ENCODE results near the gene MRAP. TPM values are rescaled to one million over a fixed set of nuclear protein-coding genes. Genes with fewer than 3 reads are reported as not detected.
"Not testable (repeated sequence)": the region's sequence is repeated elsewhere in the genome, so short reads cannot be mapped to it uniquely, and the experiment has no call there.

The MRAP gene
- total RNA-seq, 2 donors from 2014 or later, result not detected

DNA sequence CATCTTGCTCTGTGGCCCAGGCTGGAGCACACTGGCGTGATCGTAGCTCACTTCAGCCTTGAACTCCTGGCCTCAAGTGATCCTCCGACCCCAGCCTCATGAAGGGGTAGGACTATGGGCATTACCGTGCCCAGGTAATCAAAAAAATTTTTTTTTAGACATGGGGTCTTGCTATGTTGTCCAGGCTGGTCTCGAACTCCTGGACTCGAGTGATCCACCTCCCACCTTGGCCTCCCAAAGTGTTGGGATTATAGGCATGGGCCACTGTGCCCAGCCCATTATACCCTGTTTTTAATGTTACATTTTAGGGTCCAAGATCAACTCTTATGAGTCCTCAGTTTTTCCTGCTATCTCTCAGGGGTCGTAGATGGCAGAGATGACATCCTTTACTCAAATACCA is 6.3 kb downstream of the MRAP start:
- peaks cover 0 to 5% of the 10 kb centered on the region in 2 donors for H3K36me3 Mint-ChIP-seq (ENCODE audit: insufficient read depth in 2 of 2)
- ATAC-seq (replicated peaks in 1 of 2), result no peak
- H3K4me1 Mint-ChIP-seq (ENCODE audit: low read depth), result no peaks in the 10 kb centered on the region
- no peak overlapping the region for H3K27ac Mint-ChIP-seq
- H3K4me3 Mint-ChIP-seq, result no peak overlapping the region
- no peaks in the 10 kb centered on the region for H3K9me3 Mint-ChIP-seq
- no peaks in the 10 kb centered on the region for H3K27me3 Mint-ChIP-seq (ENCODE audit: low read depth)
- no peak for DNase-seq

DNA sequence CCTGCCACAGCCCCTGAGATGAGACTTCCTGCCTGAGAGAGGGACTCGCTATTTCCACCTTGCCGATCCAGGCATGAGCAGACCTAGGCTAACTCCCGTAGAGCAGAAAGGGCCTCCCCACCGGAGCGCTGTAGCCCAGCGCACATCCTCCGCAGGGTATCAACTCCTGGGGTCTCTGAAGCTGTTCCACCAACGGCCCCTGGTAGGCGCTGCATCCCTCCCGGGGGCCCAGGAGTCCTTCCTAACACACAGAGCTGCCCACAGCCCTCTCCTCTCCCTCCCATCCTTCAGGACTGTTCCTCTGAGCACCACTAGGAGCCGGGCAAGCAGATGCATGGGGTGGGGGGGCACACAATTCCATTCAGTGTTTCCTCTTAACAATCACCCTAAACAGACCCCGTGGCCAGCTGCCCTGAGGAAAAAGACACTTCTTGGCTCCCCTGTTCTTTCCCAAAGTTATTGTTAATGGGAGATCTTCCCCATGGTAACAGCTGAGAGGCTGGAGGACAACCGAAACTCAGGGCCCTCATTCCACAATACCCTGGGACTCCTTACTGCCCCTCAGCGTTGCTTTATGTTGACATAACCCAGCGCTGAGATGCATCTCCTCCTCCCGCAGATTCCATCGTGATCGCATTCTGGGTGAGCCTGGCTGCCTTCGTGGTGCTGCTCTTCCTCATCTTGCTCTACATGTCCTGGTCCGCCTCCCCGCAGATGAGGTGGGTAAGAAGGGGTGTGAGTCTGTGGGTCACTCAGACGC is 7.5 kb downstream of the MRAP start:
- H3K4me1 Mint-ChIP-seq (ENCODE audit: low read depth), result peaks cover 5% of the 10 kb centered on the region
- peak overlapping the region; percentile 33 for H3K27ac Mint-ChIP-seq
- no peaks in the 10 kb centered on the region for H3K9me3 Mint-ChIP-seq
- DNase-seq, result no peak
- ATAC-seq (replicated peaks in 1 of 2), result no peak
- H3K27me3 Mint-ChIP-seq (ENCODE audit: low read depth), result no peaks in the 10 kb centered on the region
- peaks cover 0 to 4% of the 10 kb centered on the region in 2 donors for H3K36me3 Mint-ChIP-seq (ENCODE audit: insufficient read depth in 2 of 2)
- H3K4me3 Mint-ChIP-seq, result no peak overlapping the region

DNA sequence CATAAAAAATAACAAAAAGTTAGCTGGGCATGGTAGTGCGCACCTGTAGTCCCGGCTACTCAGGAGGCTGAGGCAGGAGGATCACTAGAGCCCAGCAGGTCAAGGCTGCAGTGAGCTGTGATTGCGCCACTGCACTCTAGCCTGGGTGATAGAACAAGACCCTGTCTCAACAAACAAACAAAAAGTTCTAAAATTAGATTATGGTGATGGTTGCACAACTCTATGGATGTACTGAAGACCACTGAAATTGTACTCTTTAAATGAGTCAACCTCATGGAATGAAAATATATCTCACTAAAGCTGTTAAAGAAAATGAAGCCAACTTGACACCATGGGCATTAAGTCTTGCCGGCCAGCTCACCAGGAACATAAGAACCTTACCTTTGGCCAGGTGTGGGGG is 9.1 kb downstream of the MRAP start:
- DNase-seq, result no peak
- Mint-ChIP-seq H3K27me3 (ENCODE audit: low read depth) (no peaks in the 10 kb centered on the region), H3K4me1 (ENCODE audit: low read depth) (peaks cover 11% of the 10 kb centered on the region), H3K36me3 (ENCODE audit: insufficient read depth in 2 of 2) (peaks cover 0 to 4% of the 10 kb centered on the region in 2 donors), H3K9me3 (no peaks in the 10 kb centered on the region), H3K27ac (no peak overlapping the region), H3K4me3 (no peak overlapping the region)
- ATAC-seq (replicated peaks in 1 of 2), result no peak

DNA sequence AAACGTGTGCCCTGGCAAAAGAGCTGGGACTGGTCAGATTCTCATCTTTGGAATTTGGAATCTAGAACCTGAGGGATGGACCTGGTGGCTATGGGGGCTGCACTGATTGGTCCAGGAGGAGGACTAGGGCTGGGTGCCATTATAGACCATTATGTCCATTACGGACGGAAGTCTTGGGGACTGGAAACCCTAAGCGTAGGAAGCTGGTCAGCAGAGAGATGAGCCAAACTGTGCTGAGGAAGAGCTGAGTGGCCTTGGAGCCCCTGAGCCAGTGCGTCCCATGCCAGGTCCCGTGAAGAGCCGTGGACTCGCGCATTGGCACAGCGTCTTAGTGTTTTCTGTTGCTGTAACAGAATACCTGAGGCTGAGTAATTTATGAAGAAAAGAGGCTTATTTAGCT is 10.0 kb downstream of the MRAP start:
- peaks cover 11% of the 10 kb centered on the region for H3K4me1 Mint-ChIP-seq (ENCODE audit: low read depth)
- H3K27ac Mint-ChIP-seq, result no peak overlapping the region
- ATAC-seq (replicated peaks in 1 of 2), result no peak
- no peaks in the 10 kb centered on the region for H3K9me3 Mint-ChIP-seq
- no peak overlapping the region for H3K4me3 Mint-ChIP-seq
- no peaks in the 10 kb centered on the region for H3K27me3 Mint-ChIP-seq (ENCODE audit: low read depth)
- H3K36me3 Mint-ChIP-seq (ENCODE audit: insufficient read depth in 2 of 2), result peaks cover 2 to 4% of the 10 kb centered on the region in 2 donors
- DNase-seq, result no peak

DNA sequence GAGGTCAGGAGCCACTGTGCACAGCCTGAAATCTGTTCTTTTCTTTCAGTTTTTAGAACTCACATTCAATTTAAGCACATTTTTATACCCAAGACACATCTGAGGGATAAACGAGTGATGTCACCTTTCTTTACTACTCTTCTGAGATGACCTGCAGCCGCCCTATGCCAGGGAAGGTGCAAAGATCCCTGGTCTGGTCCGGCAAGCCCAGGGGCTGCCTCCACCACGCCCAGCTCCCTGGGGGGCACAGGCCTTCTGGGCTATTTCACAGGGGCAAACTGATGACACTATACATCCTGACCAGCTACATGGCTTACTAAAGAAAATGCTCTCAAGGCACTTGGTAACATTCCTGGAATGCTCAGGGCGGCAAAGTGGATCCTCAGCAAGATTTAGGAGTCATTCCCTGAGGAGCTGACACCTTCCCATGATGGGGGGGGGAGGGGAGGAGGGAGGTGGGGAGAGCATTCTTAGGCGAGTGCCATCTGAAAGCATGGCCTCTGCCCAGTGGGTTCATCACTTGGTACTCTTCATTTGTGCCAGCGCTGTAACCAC is 11.3 kb downstream of the MRAP start:
- no peaks in the 10 kb centered on the region for H3K9me3 Mint-ChIP-seq
- peaks cover 11% of the 10 kb centered on the region for H3K4me1 Mint-ChIP-seq (ENCODE audit: low read depth)
- DNase-seq (no peak), ATAC-seq (replicated peaks in 1 of 2) (no peak)
- H3K36me3 Mint-ChIP-seq (ENCODE audit: insufficient read depth in 2 of 2), result peaks cover 2 to 4% of the 10 kb centered on the region in 2 donors
- H3K27me3 Mint-ChIP-seq (ENCODE audit: low read depth), result no peaks in the 10 kb centered on the region
- H3K27ac Mint-ChIP-seq, result no peak overlapping the region
- H3K4me3 Mint-ChIP-seq, result no peak overlapping the region

DNA sequence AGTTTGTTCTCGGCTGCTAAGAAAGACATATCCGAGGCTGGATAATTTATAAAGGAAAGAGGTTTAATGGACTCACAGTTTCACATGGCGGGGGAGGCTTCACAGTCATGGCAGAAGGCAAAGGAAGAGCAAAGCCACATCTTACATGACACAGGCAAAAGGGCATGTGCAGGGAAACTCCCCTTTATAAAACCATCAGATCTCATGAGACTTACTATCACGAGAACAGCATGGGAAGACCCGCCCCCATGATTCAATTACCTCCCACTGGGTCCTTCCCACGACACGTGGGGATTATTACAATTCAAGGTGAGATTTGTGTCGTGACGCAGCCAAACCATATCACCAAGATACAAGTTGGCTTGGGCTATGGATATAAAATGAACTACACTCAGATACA is 12.3 kb downstream of the MRAP start:
- not testable (repeated sequence) for H3K27ac Mint-ChIP-seq; DNase-seq; H3K9me3 Mint-ChIP-seq; H3K36me3 Mint-ChIP-seq (ENCODE audit: insufficient read depth in 2 of 2); H3K4me3 Mint-ChIP-seq; ATAC-seq (replicated peaks in 1 of 2); H3K27me3 Mint-ChIP-seq (ENCODE audit: low read depth)
- peaks cover 11% of the 10 kb centered on the region for H3K4me1 Mint-ChIP-seq (ENCODE audit: low read depth)

DNA sequence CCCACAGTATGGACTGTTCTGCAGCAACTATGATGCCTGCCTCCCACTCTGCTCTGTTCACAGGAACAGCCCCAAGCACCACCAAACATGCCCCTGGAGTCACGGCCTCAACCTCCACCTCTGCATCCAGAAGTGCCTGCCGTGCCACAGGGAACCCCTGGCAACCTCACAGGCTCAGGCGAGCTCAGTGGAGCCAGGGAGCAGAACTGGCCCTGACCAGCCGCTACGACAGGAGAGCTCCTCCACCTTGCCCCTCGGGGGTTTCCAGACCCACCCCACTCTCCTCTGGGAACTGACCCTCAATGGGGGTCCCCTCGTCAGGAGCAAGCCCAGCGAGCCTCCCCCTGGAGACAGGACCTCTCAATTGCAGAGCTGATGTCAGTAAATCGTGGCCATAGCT is 13.0 kb downstream of the MRAP start:
- Mint-ChIP-seq H3K27me3 (ENCODE audit: low read depth) (no peaks in the 10 kb centered on the region), H3K4me3 (no peak overlapping the region), H3K4me1 (ENCODE audit: low read depth) (peaks cover 11% of the 10 kb centered on the region), H3K27ac (no peak overlapping the region), H3K36me3 (ENCODE audit: insufficient read depth in 2 of 2) (peaks cover 2 to 4% of the 10 kb centered on the region in 2 donors), H3K9me3 (no peaks in the 10 kb centered on the region)
- no peak for DNase-seq
- no peak for ATAC-seq (replicated peaks in 1 of 2)

DNA sequence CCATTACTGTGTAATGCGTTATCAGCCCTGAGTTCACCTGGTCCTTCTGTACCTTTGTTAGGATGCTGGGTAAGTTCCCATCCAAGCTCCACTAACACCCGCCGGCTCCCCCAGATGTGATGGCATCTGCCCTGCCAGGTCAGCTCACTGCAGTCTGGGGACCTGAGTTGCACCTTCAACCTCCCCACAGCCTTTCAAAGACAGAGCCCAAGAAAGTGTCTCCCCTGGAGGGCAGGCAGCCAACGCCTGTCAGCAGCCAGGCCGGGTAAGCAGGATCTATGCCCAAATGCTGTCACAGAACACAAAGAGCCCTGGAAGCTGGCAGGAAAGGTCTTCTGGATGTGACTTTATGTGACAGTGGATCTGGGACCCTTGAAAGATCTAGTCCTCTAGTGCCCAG is 13.7 kb downstream of the MRAP start:
- H3K36me3 Mint-ChIP-seq (ENCODE audit: insufficient read depth in 2 of 2), result peaks cover 2 to 4% of the 10 kb centered on the region in 2 donors
- DNase-seq (no peak), ATAC-seq (replicated peaks in 1 of 2) (no peak)
- no peaks in the 10 kb centered on the region for H3K27me3 Mint-ChIP-seq (ENCODE audit: low read depth)
- H3K27ac Mint-ChIP-seq, result no peak overlapping the region
- H3K9me3 Mint-ChIP-seq, result no peaks in the 10 kb centered on the region
- H3K4me1 Mint-ChIP-seq (ENCODE audit: low read depth), result peaks cover 11% of the 10 kb centered on the region
- no peak overlapping the region for H3K4me3 Mint-ChIP-seq

DNA sequence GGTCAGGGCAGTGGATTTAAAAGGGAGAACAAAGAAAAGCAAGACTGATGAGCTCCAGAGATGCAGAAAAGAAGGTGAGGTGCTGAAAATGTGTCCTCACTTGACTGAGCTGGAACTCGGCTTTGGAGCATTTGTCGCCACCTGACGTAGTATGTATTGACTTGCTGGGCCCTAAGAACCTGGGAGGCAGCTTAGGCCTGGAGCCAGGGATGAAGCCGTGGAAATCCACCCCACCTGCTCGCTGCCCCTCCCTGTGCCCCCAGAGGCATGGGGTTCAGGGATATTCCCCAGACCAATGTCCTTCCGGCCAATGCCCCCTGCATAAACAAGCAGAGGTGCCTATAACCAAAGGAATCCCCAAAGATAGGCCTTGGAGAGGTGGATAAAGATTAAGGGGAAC is 14.3 kb downstream of the MRAP start:
- peaks cover 11% of the 10 kb centered on the region for H3K4me1 Mint-ChIP-seq (ENCODE audit: low read depth)
- DNase-seq, result no peak
- H3K4me3 Mint-ChIP-seq, result no peak overlapping the region
- no peaks in the 10 kb centered on the region for H3K9me3 Mint-ChIP-seq
- no peak overlapping the region for H3K27ac Mint-ChIP-seq
- no peaks in the 10 kb centered on the region for H3K27me3 Mint-ChIP-seq (ENCODE audit: low read depth)
- peaks cover 2 to 4% of the 10 kb centered on the region in 2 donors for H3K36me3 Mint-ChIP-seq (ENCODE audit: insufficient read depth in 2 of 2)
- ATAC-seq (replicated peaks in 1 of 2), result no peak

DNA sequence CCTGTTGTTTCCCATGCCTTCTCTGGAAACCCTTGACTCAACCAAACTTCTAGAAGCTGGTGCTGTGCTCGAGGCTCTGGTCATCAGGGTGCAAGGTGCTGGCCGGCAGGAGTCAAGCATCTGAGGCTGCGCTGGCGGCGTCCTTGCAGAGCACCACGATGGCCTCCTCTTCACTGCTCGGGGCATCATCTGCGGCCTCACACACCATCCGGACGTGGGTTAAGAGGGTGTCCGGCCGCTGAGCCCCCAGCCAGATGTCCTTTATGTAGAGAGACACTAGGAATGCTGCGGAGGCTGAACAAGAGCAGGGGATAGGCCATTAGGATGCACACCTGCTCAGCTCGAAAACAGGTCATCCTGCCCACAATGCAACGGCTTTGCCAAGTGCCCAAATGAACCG is 16.2 kb downstream of the MRAP start:
- Mint-ChIP-seq H3K4me3 (no peak overlapping the region), H3K9me3 (no peaks in the 10 kb centered on the region), H3K36me3 (ENCODE audit: insufficient read depth in 2 of 2) (peaks cover 2 to 4% of the 10 kb centered on the region in 2 donors), H3K27me3 (ENCODE audit: low read depth) (no peaks in the 10 kb centered on the region), H3K27ac (no peak overlapping the region), H3K4me1 (ENCODE audit: low read depth) (peaks cover 11% of the 10 kb centered on the region)
- DNase-seq (no peak), ATAC-seq (replicated peaks in 1 of 2) (no peak)

DNA sequence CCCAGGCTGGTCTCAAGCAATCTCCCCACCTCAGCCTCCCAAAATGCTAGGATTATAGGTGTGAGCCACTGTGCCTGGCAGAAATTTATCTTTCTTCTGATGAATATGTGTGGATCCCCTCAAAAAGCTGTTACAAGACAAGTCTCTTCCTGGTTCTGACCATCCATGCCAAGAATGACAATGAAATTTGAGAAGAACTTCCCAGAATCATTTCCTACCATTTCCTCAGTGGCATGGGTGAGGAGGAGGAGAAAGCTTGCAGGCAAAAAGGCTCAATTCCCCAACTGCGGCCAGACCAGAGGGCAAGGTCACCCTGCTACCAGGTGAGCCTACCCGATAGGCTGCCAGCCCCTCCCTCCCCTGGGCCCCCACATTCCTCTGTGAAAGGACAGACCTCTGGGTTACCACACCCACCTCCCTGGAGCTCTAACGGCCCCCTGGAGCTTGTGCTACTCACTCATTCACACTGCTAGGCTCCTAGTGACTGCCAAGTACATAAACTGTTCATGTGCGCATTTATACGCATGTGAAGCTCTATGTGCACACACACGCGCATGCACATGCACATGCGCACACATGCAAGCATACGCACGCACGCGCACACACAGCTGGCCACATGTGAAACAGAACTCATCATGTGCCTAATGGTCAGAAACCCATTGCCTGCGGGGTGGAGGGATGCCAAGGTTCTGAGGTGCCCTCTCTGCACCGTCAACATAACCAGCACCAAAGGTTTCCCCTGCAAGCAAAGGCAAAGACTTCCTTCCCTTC is 17.0 kb downstream of the MRAP start:
- DNase-seq, result no peak
- Mint-ChIP-seq H3K27ac (no peak overlapping the region), H3K4me3 (no peak overlapping the region), H3K9me3 (no peaks in the 10 kb centered on the region), H3K4me1 (ENCODE audit: low read depth) (peaks cover 10% of the 10 kb centered on the region), H3K27me3 (ENCODE audit: low read depth) (no peaks in the 10 kb centered on the region), H3K36me3 (ENCODE audit: insufficient read depth in 2 of 2) (peaks cover 6% of the 10 kb centered on the region in 2 donors)
- ATAC-seq (replicated peaks in 1 of 2), result no peak

DNA sequence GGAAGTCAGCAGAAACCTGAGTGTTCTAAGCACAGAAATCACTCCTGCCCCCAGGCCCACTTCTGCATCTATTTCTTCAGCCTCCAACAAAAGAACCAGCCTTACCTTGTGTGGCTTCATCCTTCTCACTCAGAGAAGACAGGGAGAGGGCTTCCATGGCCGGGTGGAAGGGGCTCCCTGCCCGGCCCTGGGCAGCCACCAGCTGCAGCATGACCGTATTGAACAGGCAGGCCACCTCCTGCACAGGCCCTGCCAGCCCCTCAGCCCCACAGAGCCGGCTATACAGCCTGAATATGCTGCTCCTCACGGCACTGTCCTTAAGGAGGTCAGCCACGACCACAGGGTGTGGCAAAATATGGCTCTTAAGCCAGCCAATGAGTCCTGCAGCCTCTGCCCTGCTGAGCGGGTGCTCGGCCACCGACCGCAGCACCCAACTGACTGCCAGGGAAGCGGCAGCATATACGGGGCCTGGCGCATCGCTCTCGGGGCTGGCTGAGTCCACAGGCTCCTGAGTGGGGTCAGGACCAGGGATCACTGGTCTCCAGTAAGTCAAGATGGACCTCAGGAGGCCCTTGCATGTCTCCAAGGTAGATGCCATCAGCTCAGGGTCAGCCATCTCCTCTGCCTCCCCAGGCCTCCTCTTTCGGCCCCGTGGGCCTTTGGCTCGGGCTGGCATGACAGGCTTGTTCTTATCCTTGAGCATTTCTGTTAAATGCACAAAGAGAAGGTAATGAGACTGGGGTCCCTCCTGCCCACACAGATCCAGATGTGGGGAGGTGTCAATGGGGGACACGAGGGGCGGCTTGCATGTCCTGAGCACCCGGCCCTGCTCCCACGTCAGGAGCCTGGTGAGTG is 17.9 kb downstream of the MRAP start:
- peaks cover 3% of the 10 kb centered on the region for H3K4me1 Mint-ChIP-seq (ENCODE audit: low read depth)
- no peaks in the 10 kb centered on the region for H3K9me3 Mint-ChIP-seq
- no peak overlapping the region for H3K27ac Mint-ChIP-seq
- no peak overlapping the region for H3K4me3 Mint-ChIP-seq
- peaks cover 6% of the 10 kb centered on the region in 2 donors for H3K36me3 Mint-ChIP-seq (ENCODE audit: insufficient read depth in 2 of 2)
- ATAC-seq (replicated peaks in 1 of 2), result no peak
- no peak for DNase-seq
- no peaks in the 10 kb centered on the region for H3K27me3 Mint-ChIP-seq (ENCODE audit: low read depth)

DNA sequence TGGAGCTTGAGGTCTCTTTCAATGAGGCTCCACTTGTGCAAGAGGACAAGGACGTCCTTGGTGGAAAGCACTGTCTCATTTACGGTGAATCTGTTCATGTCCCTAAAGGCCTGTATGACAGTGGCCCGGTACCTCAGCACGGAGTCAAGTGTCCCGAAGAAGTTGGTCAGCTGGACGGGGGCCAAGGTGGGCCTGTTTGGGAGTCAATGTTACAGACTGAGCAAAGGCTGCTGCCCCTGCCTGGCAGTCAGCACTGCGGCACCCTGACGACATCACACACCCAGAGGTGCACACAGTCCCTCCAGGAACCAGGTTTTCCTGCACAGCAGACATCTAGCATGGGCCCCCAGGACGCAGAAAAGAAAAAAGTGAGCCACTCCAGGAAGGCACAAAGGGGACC is 19.1 kb downstream of the MRAP start:
- H3K4me1 Mint-ChIP-seq (ENCODE audit: low read depth), result no peaks in the 10 kb centered on the region
- no peak overlapping the region for H3K4me3 Mint-ChIP-seq
- H3K9me3 Mint-ChIP-seq, result no peaks in the 10 kb centered on the region
- DNase-seq, result no peak
- H3K27ac Mint-ChIP-seq, result no peak overlapping the region
- peaks cover 1 to 6% of the 10 kb centered on the region in 2 donors for H3K36me3 Mint-ChIP-seq (ENCODE audit: insufficient read depth in 2 of 2)
- ATAC-seq (replicated peaks in 1 of 2), result no peak
- H3K27me3 Mint-ChIP-seq (ENCODE audit: low read depth), result no peaks in the 10 kb centered on the region
